HG02571 (cell line): Measurements from ENCODE around the gene HHIPL1.

Experiments used
- ATAC-seq: cut with Tn5 transposase; IDR thresholded peaks from one replicate; pipeline ENCODE4 v1.9.1; 2021; ENCODE audit warnings: mild to moderate bottlenecking, moderate library complexity; ENCODE audit not compliant: unreplicated experiment

The HHIPL1 gene

DNA sequence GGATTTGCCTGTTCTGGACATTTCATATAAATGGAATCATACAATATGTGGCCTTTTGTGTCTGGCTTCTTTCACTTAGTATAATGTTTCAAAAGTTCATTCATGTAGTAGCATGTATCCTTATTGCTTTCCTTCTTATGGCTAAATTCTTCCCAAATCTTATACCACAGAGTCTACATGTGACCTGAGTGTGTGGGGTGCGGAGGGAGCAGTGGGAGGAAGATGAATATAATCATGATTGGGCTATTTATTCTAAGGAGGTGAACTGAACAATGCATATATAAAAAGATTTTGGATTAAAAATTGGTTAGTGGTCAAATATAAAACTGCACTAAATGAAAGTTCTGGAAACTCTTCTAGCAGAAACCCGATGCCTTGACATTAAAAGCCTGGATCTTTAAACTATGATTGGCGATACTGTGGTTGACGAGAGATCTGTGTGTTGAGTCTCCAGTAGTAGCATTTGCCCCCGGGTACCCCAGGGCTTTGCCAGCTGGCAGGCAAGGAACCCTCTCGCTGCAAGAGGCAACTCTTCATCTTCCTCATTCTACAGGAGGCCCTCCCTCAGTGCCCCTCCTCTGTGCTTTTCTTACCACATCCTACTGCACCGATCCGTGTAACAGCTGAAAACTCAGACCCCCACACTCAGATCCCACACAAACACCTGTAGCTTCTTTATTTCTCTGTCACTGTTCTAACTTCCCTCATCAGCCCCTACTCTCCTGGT is 41.8 kb downstream of the HHIPL1 start:
- ATAC-seq, result no peak

DNA sequence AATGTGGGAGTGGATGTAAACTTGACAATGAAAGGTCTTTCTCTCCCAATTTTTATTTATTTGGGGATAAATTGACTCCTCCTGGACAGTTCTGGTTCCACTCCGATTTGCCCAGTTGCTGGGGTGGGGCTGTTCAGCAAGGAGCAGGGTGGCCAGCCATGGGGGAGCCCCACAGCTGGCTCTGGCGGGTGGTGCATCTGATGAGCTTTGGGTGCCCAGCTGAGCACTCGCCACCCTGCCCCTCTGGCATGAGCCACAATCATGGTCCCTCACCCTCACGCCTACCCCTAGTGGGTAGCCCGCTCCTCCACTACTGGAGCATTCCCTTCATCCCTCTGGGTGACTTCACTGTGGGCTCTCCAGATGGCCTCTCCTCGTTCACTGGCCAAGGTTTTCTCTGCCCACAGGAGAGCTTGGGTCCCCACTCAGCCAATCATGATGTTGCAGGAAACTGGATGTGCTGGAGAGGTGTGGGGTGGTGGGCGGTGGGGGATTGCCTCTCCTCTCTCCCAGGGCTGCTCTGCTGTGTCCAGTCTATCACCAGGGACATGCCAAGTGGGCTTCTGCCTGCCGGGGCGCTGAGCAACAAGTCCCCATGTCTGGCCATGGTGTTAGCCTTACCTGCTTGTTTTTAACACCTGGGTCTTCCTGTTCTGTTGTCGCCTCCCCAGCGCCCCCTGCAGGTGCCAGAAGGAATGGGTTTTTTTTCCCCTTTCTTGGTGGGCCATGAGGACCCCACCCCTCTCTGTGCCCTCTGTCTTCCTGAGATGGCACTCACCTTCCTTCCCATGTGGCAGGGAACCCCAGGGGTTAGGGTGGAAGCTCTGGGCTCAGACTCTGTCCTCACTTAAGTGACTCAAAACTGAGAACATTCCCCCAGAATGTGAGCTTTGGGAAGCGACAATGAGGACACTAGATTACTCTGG is 42.6 kb downstream of the HHIPL1 start:
- no peak for ATAC-seq

DNA sequence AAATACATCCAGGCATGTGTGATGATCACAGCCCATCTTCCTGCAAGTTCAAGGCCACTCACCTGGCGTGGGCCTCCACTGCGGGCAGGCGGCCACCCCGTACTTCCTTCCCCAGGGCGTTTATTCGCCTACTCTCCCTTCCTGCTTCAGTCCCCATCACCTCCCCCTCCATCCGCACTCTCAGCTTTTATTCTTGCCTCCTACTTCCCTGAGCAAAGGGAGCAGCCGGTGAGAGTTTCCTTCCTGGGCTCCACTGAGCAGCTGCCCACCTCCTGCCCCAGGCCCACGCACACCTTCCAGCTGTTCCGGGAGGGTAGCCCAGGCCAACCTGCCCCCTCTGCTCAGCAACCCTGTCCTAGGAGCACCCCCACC is 43.3 kb downstream of the HHIPL1 start:
- ATAC-seq, result no peak

DNA sequence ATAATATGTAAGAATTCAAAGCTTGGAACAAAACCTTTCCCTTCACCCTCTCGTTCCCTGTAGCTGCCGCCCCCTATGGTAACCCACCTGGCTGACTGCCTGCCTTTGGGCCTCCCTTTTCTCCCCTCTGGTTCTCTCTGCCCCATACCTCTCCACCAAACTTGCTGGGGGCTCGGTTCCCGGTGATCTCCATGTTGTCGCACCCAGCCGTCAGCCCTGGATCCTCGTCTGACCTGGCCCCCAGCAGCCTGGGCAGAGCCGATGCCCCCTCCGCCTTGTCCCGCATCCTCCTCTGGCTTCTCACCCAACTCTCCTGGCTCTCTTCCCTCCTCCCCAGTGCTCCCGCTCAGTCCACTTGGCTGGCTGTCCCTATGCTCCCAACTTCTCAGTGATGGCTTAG is 43.7 kb downstream of the HHIPL1 start:
- ATAC-seq, result no peak

DNA sequence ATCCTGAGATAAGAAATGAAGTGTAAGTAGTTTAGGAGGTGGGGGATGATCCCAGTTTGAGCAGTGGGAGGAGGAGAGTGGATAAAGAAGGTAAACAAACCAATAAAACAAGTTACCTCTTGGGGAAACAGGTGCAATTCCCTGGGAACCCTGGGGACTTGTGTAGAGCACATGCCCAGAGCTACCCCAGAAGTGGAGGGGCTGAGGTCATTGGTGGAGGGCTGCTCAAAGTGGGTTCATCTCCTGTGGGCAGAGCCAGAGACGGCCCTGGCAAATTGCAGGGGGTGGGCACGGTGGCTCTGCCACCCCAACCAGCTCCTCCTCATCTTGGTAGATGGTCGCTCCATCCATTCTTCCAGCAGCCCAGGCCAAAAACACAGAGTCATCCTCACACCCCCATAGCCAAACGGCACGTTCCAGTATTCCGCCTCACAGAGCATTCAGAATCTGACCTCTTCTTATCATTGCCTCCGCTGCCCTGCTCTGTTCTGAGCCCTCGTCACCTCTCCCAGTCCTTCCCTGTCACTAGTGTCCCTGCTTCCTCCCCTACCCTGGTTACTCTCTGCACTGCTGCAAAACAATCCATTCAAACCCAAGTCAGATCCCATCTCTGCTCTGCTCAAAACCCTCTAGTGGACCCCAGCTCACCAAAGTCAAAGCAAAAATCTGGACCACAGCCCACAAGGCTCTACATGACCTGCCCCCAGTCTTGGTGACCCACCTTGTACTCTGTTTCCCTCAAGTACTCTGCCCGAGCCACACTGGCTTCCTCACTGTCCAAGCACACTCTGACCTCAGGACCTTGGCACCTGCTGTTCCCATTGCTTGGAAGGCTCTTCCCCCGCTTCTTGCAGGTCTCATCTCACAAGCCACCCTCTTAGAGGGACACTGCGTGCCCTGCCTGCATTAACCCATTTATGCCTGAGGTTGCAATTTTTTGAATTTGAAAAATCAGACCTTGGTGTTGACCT is 44.6 kb downstream of the HHIPL1 start:
- no peak for ATAC-seq

DNA sequence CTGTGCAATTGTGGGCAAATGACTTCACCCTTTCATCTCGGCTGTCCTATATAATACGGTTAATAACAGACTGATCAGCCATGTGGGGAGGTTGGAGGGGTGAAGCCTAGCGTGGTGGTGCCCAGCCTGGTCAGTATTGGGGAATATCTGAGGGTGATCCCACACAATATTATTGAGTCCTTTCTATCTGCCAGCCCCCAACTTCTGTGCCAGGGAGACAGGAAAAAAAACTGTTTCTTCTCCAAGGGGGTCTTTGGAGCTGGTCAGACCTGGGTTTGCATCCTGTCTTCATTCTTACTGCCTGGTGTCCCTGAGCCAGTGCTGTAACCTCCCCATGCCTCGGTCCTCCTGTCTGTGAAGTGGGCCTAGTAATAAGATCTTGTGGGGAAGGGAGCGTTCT is 45.7 kb downstream of the HHIPL1 start:
- no peak for ATAC-seq

DNA sequence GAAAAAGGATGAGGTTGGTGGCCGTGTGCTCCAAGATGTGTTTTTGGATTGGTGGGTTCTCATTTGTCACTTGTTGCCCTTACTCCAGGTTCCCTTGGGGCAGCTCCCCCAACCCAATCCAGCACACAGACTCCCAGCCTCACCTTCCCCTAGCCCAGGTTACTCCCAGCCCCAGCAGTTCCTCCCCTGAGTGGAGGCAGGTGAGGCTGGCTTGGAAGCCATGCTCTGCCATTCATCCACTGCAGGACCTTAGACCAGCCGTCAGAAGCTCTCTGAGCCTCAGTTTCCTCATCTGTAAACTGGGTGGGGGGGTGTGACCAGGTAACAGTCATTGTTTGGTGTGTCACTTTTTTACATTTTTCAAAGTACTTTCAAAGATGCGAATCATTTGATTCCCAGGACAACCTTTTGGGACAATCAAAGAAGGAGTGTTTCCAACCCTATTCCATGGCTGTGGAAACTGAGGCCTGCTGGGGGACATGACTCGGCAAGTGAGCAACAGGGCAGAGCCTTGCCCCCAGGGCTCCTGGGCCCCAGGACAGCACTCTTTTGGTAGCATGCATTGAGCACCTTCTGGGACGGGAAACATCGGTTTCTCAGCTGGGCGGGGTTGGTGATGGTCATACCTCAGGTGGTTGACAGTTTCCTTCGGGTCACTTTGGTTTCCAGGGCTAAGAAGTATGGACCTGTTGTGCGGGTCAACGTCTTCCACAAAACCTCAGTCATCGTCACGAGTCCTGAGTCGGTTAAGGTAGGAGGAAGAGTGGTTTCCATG is 46.4 kb downstream of the HHIPL1 start:
- ATAC-seq, result no peak

DNA sequence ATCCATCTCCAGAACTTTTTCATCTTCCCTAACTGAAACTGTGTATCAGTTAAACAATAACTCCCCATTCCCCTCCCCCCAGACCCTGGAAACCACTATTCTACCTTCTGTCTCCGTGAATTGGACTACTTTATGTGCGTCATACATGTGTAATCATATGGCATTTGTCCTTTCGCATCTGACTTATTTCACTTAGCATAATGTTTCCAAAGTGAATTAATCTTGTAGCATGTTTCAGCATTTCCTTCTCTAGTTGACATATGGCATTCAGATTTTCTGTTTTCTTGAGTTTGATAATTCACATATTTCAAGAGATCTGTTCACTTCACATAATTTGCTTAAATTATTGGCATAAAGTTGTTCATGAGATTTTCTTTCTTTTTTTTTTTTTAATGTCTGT is 49.0 kb downstream of the HHIPL1 start:
- ATAC-seq, result no peak

DNA sequence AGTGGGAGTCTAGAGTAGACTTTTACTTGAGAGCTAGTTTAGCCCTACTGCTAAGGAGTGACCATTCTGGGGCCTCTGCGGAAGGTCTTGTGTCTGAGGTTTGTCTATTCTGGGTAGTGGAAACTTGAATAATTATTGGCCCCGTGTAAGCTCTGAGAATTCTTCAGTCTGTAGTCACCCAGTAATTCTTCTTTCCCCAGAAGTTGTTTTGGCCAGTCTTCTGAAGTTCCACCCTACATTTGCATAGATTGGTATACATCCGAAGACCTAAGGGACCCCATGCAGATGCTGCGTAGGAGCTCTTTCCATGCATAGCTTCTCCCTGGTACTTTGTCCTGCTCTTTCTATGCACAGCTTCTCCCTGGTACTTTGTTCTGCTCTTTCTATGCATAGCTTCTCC is 52.0 kb downstream of the HHIPL1 start:
- ATAC-seq, result no peak

DNA sequence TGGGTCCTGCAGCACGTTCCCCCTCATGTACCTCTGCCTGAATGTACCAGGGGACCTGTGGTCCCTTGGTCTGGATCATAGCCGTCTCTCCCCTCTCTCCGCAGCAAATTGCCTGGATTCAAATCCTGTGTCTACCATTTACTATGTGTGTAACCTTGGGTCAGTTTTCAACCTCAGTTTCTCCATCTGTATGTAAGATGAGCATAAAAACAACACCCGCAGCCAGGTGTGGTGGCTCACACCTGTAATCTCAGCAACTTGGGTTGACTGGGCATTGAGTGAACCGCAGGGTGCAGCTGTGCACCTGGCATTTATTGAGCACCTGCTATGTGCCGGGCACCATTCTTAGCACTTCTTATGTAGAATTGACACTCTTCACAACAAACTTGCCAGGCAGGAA is 53.3 kb downstream of the HHIPL1 start:
- no peak for ATAC-seq

DNA sequence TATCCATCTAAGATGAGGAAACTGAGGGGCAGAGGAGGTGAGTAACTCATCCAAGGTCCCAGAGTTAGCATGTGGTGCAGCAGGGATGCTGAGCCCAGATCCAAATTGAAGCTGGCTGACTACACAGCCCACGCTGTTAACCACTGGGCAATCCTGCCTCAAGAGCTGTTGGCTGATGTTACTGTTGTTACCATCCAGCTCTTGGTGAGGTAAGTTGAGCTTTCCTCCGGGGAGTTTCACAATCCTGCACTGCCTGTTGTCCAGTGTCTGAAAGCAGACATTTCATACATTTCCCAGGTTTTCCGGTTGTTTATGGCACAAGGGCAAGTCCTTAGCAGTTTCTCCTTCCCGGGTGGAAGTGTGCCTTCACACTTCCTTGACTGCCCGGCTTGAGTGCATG is 53.7 kb downstream of the HHIPL1 start:
- ATAC-seq, result no peak

DNA sequence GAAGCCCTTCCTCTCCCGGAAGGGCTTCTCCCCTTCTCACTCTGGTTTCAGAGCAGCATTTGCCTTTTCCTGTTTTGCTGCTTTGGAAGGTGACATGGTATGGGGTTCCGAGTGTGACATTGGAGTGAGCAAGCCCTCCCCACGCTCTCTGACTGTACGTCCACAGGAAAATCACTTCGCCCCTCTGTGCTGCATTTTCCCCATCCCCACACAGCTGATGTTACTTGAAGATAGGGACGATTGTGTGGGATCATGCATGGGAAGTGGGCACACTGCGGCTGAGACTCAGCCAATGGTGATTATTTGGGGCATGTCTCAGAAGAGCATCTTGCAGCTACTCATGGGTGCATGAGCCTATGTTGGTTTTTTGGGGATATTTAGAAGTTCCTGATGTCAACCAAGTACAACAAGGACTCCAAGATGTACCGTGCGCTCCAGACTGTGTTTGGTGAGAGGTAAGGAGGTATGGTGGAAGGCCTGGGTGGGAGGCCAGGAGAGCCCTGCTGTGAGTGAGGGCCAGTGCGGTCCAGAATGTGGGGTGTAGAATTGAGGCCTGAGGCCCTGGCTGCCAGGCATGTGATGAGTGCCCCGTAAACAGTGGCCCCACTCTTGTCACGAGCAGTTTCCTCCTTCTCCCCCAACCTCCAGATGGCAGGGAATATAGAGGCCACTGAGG is 54.3 kb downstream of the HHIPL1 start:
- no peak for ATAC-seq

DNA sequence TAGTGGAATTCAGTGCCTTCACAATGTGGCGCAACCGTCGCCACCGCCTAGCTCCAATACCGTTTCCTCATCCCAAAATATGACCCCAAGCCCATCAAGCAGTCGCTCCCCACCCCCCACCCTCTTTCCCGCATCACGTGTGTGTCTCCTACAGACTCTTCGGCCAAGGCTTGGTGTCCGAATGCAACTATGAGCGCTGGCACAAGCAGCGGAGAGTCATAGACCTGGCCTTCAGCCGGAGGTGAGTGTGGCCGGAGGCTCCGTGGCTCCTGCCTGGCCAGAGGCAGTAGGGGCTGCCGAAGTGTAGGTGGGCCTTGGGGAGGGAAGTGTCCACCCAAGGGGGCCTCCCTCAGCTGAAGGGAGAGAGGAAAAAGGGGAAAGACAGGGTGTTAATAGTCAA is 54.9 kb downstream of the HHIPL1 start:
- ATAC-seq, result no peak

DNA sequence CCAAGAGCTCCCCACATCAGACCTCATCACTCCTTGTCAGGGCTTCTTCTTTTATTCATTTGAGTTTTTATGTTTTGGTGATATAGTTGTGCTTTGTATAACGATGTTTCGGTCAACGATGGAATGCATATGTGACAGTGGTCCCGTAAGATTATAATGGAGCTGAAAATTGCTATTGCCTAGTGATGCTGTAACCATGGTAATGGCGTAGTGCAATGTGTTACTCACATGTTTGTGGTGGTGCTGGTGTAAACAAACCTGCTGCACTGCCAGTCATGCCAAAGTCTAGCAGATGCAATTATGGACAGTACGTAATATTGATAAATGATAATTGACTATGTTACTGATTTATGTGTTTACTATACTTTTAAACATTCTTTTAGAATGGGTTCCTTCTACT is 55.5 kb downstream of the HHIPL1 start:
- ATAC-seq, result no peak

DNA sequence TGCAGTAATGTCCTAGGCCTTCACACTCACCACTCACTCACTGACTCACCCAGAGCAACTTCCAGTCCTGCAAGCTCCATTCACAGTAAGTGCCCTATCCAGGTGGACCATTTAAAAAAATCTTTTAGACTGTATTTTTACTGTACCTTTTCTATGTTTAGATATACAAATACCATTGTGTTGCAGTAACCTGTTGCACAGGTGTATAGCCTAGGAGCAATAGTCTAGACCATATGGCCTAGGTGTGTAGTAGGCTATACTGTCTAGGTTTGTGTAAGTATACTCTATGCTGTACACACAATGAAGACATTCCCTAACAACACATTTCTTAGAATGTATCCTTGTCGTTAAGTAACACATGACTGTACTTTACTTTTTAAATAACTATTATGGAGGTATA is 56.3 kb downstream of the HHIPL1 start:
- no peak for ATAC-seq

DNA sequence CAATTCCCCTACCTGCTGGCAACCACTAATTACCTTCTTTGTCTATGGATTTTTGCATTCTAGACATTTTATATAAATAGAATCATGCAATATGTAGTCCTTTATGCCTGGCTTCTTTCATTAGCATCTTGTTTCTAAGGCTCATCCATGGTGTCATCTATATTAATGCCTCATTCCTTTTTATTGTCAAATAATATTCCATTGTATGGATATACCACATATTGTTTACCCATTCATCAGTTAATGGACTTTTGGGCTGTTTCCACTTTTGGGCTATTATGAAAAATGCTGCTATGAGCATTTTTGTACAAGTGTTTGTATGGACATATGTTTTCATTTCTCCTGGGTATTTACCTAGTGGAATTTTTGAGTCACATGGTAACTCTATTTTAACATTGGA is 57.2 kb downstream of the HHIPL1 start:
- no peak for ATAC-seq

DNA sequence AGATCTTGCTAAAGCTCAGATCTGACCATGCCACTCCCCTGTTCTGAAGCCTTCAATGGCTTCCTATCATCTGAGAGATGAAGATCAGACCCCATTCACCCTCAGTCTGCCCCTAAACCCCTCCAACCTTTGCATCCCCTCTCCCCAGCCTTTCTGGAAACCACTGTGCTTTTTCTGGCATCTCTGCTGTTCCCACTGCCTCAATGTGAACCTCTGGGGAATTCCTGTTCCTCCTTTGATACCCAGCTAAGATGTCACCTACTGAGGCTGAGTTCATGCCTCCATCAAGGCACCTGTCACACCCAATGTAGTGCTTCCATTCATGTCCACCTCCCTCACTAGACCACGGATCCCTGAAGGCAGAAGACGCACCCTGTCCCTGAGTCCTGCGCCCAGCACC is 58.5 kb downstream of the HHIPL1 start:
- ATAC-seq, result no peak

DNA sequence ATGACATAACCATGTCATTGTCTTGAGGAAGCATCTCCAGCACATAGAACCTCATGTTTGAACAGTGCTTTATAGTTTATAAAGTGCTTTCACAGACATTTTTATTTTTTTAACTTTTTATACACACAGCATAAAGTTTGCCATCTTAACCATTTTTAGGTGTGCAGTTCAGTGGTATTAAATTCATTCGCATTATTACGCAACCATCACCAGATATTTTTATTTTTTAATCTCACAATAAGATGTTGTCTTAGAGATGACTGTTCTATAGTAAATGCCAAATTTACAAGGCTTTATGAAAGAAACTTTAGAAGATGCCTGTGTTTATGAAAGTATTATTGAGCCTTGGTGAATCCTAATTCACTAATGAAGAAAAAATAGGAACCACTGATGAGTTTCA is 59.1 kb downstream of the HHIPL1 start:
- no peak for ATAC-seq

DNA sequence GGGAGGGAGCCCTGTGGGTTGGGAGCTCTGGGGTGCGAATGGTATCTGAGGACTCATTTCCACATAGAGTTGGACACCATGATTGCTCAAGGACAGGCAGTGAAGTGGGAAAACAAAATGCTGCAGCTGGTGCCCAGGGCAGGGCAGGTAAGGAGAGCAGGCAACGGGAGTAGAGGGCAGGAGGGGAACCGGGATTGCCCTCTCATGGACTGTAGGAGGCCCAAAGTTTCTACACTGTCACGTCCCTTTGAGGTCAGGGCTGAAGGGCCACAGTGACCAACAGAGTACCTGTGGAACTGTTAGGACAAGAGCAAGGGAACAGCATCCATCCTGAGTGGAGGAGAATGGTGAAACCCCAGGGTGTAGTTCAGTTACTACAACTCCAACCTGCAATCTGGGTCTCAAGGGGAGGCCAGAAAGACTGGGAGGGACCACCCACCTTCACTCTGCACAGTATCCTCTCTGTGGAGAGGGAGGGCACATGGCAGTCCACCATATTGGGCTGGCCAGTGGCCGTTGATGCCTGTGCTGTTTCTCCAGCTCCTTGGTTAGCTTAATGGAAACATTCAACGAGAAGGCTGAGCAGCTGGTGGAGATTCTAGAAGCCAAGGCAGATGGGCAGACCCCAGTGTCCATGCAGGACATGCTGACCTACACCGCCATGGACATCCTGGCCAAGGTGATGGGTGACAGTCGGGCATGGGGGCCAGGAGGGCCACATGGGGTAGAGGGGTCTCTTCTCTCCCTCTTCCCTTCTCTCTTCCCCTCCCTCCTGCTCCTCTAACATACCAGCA is 61.4 kb downstream of the HHIPL1 start:
- no peak for ATAC-seq
